Measurements from ENCODE around the gene ILKAP. TPM values are rescaled to one million over a fixed set of nuclear protein-coding genes. Genes with fewer than 3 reads are reported as not detected.

Gene ILKAP
- total RNA-seq, 2 donors from 2014 or later = 22.8 to 44.8 TPM

GRCh38 chr2:238163481-238164198 is 39.9 kb downstream of the ILKAP start:
- H3K4me1 ChIP-seq = peaks cover 42% of the 10 kb centered on the region

GRCh38 chr2:238162846-238163441 is 40.6 kb downstream of the ILKAP start:
- Histone ChIP-seq H3K4me3 (no peak overlapping the region), H3K9me3 (no peaks in the 10 kb centered on the region), H3K27me3 (peaks cover 0 to 10% of the 10 kb centered on the region in 2 donors), H3K27ac (no peak overlapping the region), H3K36me3 (replicated peaks in 1 of 2; ENCODE audit: insufficient read depth in 1 of 2, low read depth in 2 of 2) (no peaks in the 10 kb centered on the region), H3K4me1 (peaks cover 42% of the 10 kb centered on the region)
- intact Hi-C loops (cut with DNase I) = no loop called here
- ATAC-seq (no peak), DNase-seq (peak in 1 of 4 donors; percentile 18)
- 65 to 83% methylated on average over 9 to 15 of the region's 15 CpGs for WGBS, 2 donors
- TF ChIP-seq CTCF (IDR thresholded peaks at IDR 0.05) = no peak
- no peak for TF ChIP-seq POLR2A (IDR thresholded peaks at IDR 0.05)

More at GRCh38 chr2:238163481-238164198, 39.9 kb downstream of the ILKAP start:
- no peak for TF ChIP-seq POLR2A (IDR thresholded peaks at IDR 0.05)
- TF ChIP-seq CTCF (IDR thresholded peaks at IDR 0.05) = no peak
- intact Hi-C loops (cut with DNase I) = no loop called here
- ATAC-seq (peak; percentile 7), DNase-seq (no peak)
- no peaks in the 10 kb centered on the region for H3K9me3 ChIP-seq
- WGBS, 2 donors = 15 to 24% methylated on average over 10 to 82 of the region's 95 CpGs
- no peaks in the 10 kb centered on the region for H3K36me3 ChIP-seq (replicated peaks in 1 of 2; ENCODE audit: insufficient read depth in 1 of 2, low read depth in 2 of 2)
- H3K4me3 ChIP-seq = no peak overlapping the region
- peaks cover 0 to 10% of the 10 kb centered on the region in 2 donors for H3K27me3 ChIP-seq
- no peak overlapping the region for H3K27ac ChIP-seq

- Histone ChIP-seq H3K4me3 (no peak overlapping the region), H3K4me1 (peaks cover 40% of the 10 kb centered on the region), H3K9me3 (no peaks in the 10 kb centered on the region), H3K27me3 (peaks cover 0 to 10% of the 10 kb centered on the region in 2 donors), H3K27ac (no peak overlapping the region), H3K36me3 (replicated peaks in 1 of 2; ENCODE audit: insufficient read depth in 1 of 2, low read depth in 2 of 2) (no peaks in the 10 kb centered on the region)
- intact Hi-C loops (cut with DNase I) = no loop called here
- TF ChIP-seq POLR2A (IDR thresholded peaks at IDR 0.05) (no peak), CTCF (IDR thresholded peaks at IDR 0.05) (no peak)
- 79% methylated on average over 10 of the region's 14 CpGs; no CpG with 5 or more reads in 1 of the 2 donors for WGBS, 2 donors
- ATAC-seq (no peak), DNase-seq (peak in 1 of 4 donors; percentile 6)
These were observed 41.1 kb downstream of the ILKAP start for GRCh38 chr2:238162251-238162845.

- peaks cover 31% of the 10 kb centered on the region for H3K4me1 ChIP-seq
- intact Hi-C loops (cut with DNase I) = no loop called here
- H3K9me3 ChIP-seq = no peaks in the 10 kb centered on the region
- no peak overlapping the region for H3K27ac ChIP-seq
- peaks cover 0 to 10% of the 10 kb centered on the region in 2 donors for H3K27me3 ChIP-seq
- no peak overlapping the region for H3K4me3 ChIP-seq
- no peaks in the 10 kb centered on the region for H3K36me3 ChIP-seq (replicated peaks in 1 of 2; ENCODE audit: insufficient read depth in 1 of 2, low read depth in 2 of 2)
- no peak for ATAC-seq
- TF ChIP-seq POLR2A (IDR thresholded peaks at IDR 0.05) (no peak), CTCF (IDR thresholded peaks at IDR 0.05) (no peak)
- DNase-seq = peak in 1 of 4 donors; percentile 10
- WGBS, 2 donors = 82 to 89% methylated on average over 14 to 21 of the region's 21 CpGs
These were observed 42.0 kb downstream of the ILKAP start for GRCh38 chr2:238161291-238162051.
